ENCODE measurements around the gene TM4SF5.
"Not testable (repeated sequence)": the region's sequence is repeated elsewhere in the genome, so short reads cannot be mapped to it uniquely, and the experiment has no call there.

TM4SF5 gene

DNA sequence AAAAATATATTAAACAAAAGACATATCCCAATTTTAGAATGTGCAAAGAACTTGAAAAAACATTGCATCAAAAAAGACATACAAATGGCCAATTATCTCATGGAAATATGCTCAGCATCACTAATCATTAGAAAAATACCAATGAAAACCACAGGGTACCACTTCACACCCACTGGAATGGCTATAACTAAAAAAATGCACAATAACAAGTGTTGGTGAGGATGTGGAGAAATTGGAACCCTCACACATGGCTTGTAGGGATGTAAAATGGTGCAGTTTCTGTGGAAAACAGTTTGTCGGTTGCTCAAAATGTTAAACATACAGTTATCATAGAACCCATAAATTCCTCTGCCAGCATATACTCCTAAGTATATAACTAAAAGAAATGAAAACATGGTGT is 23.5 kb downstream of the TM4SF5 start:
- DNase-seq = no peak

GRCh38 chr17:4796552-4796920 is 24.9 kb downstream of the TM4SF5 start:
- DNase-seq = no peak

DNA sequence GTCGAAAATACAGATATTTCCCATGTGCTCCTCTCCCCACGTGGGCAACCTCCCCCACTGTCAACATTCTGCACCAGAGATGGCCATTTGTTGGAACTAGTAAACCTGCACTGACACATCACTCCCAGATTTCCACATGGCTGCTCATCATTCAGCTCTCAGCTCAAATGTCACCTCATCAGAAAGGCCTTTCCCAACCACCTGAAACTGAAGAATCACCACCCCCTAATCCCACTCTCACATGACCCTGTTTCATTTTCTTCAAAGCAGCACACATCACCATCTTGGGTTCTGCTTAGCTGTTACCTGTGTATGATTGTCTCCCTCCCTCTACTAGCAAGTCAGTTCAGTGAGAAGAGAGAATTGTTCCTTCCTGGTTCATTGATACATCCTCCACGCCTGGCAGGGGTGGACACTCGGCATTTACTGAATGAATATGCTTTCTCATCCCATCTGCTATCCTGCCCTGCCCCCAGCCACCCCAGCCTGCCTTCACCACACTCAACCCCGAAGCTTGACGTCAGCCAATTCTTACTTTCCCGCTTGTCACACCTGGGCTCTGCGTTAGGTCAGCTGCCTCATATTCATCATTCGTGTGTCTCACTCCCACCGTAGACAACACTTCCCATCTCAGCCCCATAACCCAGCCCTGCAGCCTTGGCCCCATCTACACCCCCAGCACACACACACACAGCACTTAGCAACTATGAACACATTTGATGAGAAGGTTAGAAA is 28.9 kb downstream of the TM4SF5 start:
- no peak for DNase-seq

GRCh38 chr17:4802228-4802627 is 30.5 kb downstream of the TM4SF5 start, which contains the start of gene C17orf114:
TSS of gene C17orf114 (minus strand) at chr17:4802328.
- DNase-seq = no peak

DNA sequence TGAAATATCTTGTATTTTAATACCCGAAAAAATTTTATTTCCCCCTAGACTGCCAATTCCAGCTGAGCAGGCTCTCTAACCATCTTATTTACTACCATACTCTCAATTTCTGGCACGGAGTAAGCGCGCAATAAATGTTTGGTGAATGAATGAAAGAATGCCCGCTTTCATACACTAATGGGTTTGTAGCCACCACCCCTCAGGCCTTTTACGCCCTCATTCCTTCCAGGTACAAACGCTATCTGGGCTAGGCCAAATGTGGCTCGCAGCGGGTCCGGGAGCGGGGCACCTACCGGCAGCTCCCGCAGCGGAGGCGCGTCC is 34.7 kb downstream of the TM4SF5 start:
- no peak for DNase-seq

GRCh38 chr17:4806777-4807604 is 35.3 kb downstream of the TM4SF5 start, which contains the start of gene PLD2:
TSS of gene PLD2 (plus strand) at chr17:4807152. CDS start at chr17:4807773, 621 bp downstream.
- peak; percentile 77 for DNase-seq

DNA sequence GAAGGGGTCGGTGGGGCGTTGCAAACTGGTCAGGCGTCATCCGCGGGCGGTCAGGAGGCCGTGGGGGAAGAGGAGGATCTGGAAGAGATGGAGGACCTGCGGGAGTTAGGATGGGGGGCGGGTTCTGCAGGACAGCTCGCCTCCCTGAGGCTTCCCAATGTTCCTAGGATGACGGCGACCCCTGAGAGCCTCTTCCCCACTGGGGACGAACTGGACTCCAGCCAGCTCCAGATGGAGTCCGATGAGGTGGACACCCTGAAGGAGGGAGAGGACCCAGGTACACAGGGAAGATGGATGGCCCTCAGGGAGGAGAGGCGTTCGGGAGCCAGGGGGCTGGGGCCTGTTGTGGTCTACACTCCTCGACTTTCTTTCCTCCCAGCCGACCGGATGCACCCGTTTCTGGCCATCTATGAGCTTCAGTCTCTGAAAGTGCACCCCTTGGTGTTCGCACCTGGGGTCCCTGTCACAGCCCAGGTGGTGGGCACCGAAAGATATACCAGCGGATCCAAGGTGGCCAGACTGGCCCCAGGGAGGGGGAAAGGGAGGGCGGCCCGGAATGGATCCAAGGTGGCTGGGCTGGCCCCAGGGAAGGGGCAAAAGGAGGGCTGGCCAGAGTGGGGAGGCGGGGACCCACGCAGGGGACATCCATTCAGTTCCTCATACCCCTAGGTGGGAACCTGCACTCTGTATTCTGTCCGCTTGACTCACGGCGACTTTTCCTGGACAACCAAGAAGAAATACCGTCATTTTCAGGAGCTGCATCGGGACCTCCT is 36.1 kb downstream of the TM4SF5 start:
- DNase-seq = no peak

GRCh38 chr17:4808378-4808767 is 36.7 kb downstream of the TM4SF5 start:
- DNase-seq = no peak

- DNase-seq = no peak
Observed at GRCh38 chr17:4810696-4811290, 39.1 kb downstream of the TM4SF5 start.

GRCh38 chr17:4811471-4811870 is 39.8 kb downstream of the TM4SF5 start:
- DNase-seq = no peak

DNA sequence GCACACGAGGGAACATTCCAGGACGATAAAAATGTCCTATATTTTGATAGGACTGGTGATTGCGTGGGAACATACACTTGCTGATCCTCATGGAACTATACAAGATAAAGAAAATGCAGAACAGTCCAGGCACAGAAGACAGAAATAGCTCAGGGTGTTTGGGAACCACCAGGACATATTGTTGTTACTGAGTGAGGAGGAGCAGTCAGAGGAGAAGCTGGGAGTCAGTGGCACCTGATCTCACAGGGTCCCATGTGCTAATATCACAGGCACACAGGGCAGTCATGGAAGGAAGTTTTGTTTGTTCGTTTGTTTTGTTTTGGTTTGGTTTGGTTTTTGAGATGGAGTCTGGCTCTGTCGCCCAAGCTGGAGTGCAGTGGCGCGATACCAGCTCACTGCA is 41.0 kb downstream of the TM4SF5 start:
- no peak for DNase-seq

GRCh38 chr17:4815043-4815675 is 43.5 kb downstream of the TM4SF5 start:
- no peak for DNase-seq

GRCh38 chr17:4816826-4817225 is 45.1 kb downstream of the TM4SF5 start:
- no peak for DNase-seq

GRCh38 chr17:4818276-4818675 is 46.6 kb downstream of the TM4SF5 start:
- DNase-seq = no peak

GRCh38 chr17:4822835-4823234 is 51.1 kb downstream of the TM4SF5 start:
- DNase-seq = no peak

- no peak for DNase-seq
Observed at GRCh38 chr17:4823373-4824089, 51.8 kb downstream of the TM4SF5 start.

GRCh38 chr17:4827399-4827798 is 55.7 kb downstream of the TM4SF5 start:
- DNase-seq = no peak

DNA sequence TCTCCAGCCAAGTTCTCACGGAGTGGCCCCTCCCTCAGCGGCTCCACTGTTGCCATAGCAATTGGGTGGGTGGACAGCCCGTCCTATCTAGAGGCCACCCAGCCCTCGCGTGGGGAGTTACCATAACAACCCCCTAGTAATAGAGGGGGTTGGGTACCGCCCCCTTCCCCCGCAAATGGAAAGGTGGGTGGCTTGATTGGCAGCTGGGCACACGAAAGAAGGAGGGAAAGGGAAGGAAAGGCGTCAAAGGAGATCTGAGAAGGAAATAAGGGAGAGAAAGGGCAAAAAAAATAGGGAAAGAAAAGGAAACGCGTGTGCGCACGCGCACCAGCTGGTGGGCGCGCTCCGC is 61.1 kb downstream of the TM4SF5 start:
- not testable (repeated sequence) for DNase-seq
